NCI-H1417 (cell line): ENCODE data around the gene ITPA.
"Not testable (repeated sequence)": the region's sequence is repeated elsewhere in the genome, so short reads cannot be mapped to it uniquely, and the experiment has no call there.

Experiments
- DNase-seq, 3 experiments: peaks; one replicate each; lab custom pipeline; 2025; lab: John Stamatoyannopoulos, UW

The ITPA gene

GRCh38 chr20:3202965-3203314, 6.4 kb upstream of the ITPA start:
- DNase-seq: no peak

- DNase-seq: peak; percentile 47 to 91 (median 90)
Observed at GRCh38 chr20:3203315-3204123, 5.8 kb upstream of the ITPA start.

GRCh38 chr20:3204124-3204794, 5.0 kb upstream of the ITPA start, which contains the start of gene DDRGK1:
DDRGK1 (minus strand) TSS chr20:3204682; CDS start chr20:3204627, 55 bp downstream.
- peak; percentile 94 to 98 (median 97) for DNase-seq

- no peak for DNase-seq
Observed at GRCh38 chr20:3208786-3209256, 477 bp upstream of the ITPA start.

- no peak for DNase-seq
Observed at GRCh38 chr20:3209946-3210317, 634 bp downstream of the ITPA start.

- DNase-seq: no peak
Observed at GRCh38 chr20:3210346-3210745, 1.0 kb downstream of the ITPA start.

GRCh38 chr20:3213226-3213625, 3.9 kb downstream of the ITPA start:
- DNase-seq: no peak

GRCh38 chr20:3215359-3215917, 6.1 kb downstream of the ITPA start:
- DNase-seq: not testable (repeated sequence)

- DNase-seq: peak; percentile 61 to 76 (median 67)
Observed at GRCh38 chr20:3218307-3218988, 9.2 kb downstream of the ITPA start.

- no peak for DNase-seq
Observed at GRCh38 chr20:3221398-3222226, 12.3 kb downstream of the ITPA start.

GRCh38 chr20:3222635-3223600, 13.6 kb downstream of the ITPA start:
- peak; percentile 93 to 99 (median 96) for DNase-seq

- peak in 2 of 3 experiments; percentile 71 to 81 for DNase-seq
Observed at GRCh38 chr20:3223651-3223993, 14.3 kb downstream of the ITPA start.

GRCh38 chr20:3223994-3224680, 14.8 kb downstream of the ITPA start:
- DNase-seq: peak in 2 of 3 experiments; percentile 30 to 71

GRCh38 chr20:3224681-3225421, 15.6 kb downstream of the ITPA start:
- no peak for DNase-seq

GRCh38 chr20:3226093-3226492, 16.8 kb downstream of the ITPA start:
- no peak for DNase-seq

GRCh38 chr20:3226864-3227263, 17.6 kb downstream of the ITPA start:
- DNase-seq: no peak

GRCh38 chr20:3227506-3227905, 18.2 kb downstream of the ITPA start:
- no peak for DNase-seq

- DNase-seq: no peak
Observed at GRCh38 chr20:3227936-3228749, 18.8 kb downstream of the ITPA start.
